ENCODE measurements around the gene GABBR2. TPM values are rescaled to one million over a fixed set of nuclear protein-coding genes. Genes with fewer than 3 reads are reported as not detected.

Gene GABBR2
- total and polyA plus RNA-seq, 9 of the 15 experiments (the other 6 are each of a cell fraction or from before 2014, with no cell fraction given) = 0.15 to 1.9 (median 0.32) TPM

- FAIRE-seq (no peak), ATAC-seq (no peak), DNase-seq (ENCODE audit: extremely low read depth in 1 of 4, low spot score in 3 of 4) (no peak)
- no peak overlapping the region for H3K4me2 ChIP-seq (ENCODE audit: insufficient read depth, low read length)
- CTCF ChIA-PET (ENCODE audit: low intra/inter-chr PET ratio) = no interaction called here
- H3K9me3 ChIP-seq (replicated peaks; ENCODE audit: control insufficient read depth, insufficient read depth, low read depth, low read length) = no peaks in the 10 kb centered on the region
- no peak overlapping the region for H3K9ac ChIP-seq (ENCODE audit: insufficient read depth in 1 of 2, low read depth in 2 of 2, low read length in 2 of 2)
- peaks cover 30 to 40% of the 10 kb centered on the region in 2 experiments for H3K4me1 ChIP-seq (replicated peaks in 1 of 2; ENCODE audit: control insufficient read depth in 2 of 2, insufficient read depth in 2 of 2, low read length in 2 of 2)
- TF ChIP-seq ETV5 (CRISPR knock-in tag; IDR thresholded peaks at IDR 0.05; ENCODE audit: low read depth) (no peak), MXI1 (IDR thresholded peaks at IDR 0.05; ENCODE audit: low read depth, low read length) (no peak), ZNF695 (CRISPR knock-in tag; IDR thresholded peaks at IDR 0.05) (no peak), CC2D1A (IDR thresholded peaks at IDR 0.05) (no peak), CHD1 (IDR thresholded peaks at IDR 0.05; ENCODE audit: low read length) (no peak)
- H2AFZ ChIP-seq (ENCODE audit: low read depth, low read length) = no peak overlapping the region
- no TSS peak for BruUV-seq (replicated peaks)
- intact Hi-C loops (cut with micrococcal nuclease) = no loop called here
- in situ Hi-C loops (cut with MboI) = loop anchor here (25.0 kb wide), 1 partner anchor 216 kb away; no protein-coding TSS in a partner anchor
- H3K79me2 ChIP-seq (ENCODE audit: control insufficient read depth, insufficient read depth, low read length) = no peaks in the 10 kb centered on the region
- H4K20me1 ChIP-seq (replicated peaks; ENCODE audit: control insufficient read depth, insufficient read depth, low read length) = no peaks in the 10 kb centered on the region
- H3K36me3 ChIP-seq (ENCODE audit: control insufficient read depth, insufficient read depth, low read length) = no peaks in the 10 kb centered on the region
- no peaks in the 10 kb centered on the region for H3K9me1 ChIP-seq (ENCODE audit: control insufficient read depth, insufficient read depth, low read length)
- POLR2A ChIA-PET = interaction anchor here (0.7 kb wide), 1 partner anchor 22 kb away, joined by 3 read pairs; no protein-coding TSS in a partner anchor
- H3K4me3 ChIP-seq = no peak overlapping the region
- no peaks in the 10 kb centered on the region for H3K27me3 ChIP-seq (ENCODE audit: control insufficient read depth in 2 of 2, insufficient read depth in 2 of 2, low read length in 2 of 2)
- WGBS (ENCODE audit: insufficient coverage, low coverage, missing lambda C conversion rate) = 90% methylated on average over 4 of the region's 4 CpGs
- H3K27ac ChIP-seq (ENCODE audit: extremely low read depth, low read depth, low read length) = no peak overlapping the region
These were observed 387.5 kb downstream of the GABBR2 start for GRCh38 chr9:98321269-98321668.

GRCh38 chr9:98318834-98319478, 389.8 kb downstream of the GABBR2 start:
- DNase-seq (ENCODE audit: extremely low read depth in 1 of 4, low spot score in 3 of 4) (peak; percentile 30 to 84 (median 61)), FAIRE-seq (peak; percentile 79), ATAC-seq (peak; percentile 66)
- Histone ChIP-seq H3K4me3 (no peak overlapping the region), H3K9ac (ENCODE audit: insufficient read depth in 1 of 2, low read depth in 2 of 2, low read length in 2 of 2) (no peak overlapping the region), H3K27me3 (ENCODE audit: control insufficient read depth in 2 of 2, insufficient read depth in 2 of 2, low read length in 2 of 2) (no peaks in the 10 kb centered on the region), H3K79me2 (ENCODE audit: control insufficient read depth, insufficient read depth, low read length) (no peaks in the 10 kb centered on the region), H3K4me1 (replicated peaks in 1 of 2; ENCODE audit: control insufficient read depth in 2 of 2, insufficient read depth in 2 of 2, low read length in 2 of 2) (peaks cover 47 to 58% of the 10 kb centered on the region in 2 experiments), H3K36me3 (ENCODE audit: control insufficient read depth, insufficient read depth, low read length) (no peaks in the 10 kb centered on the region), H2AFZ (ENCODE audit: low read depth, low read length) (peak overlapping the region; percentile 42; the same call in 1 of the 2 replicates), H3K4me2 (ENCODE audit: insufficient read depth, low read length) (no peak overlapping the region; the same call in 1 of the 2 replicates), H3K27ac (ENCODE audit: extremely low read depth, low read depth, low read length) (no peak overlapping the region; the same call in 2 of the 3 replicates), H3K9me3 (replicated peaks; ENCODE audit: control insufficient read depth, insufficient read depth, low read depth, low read length) (no peaks in the 10 kb centered on the region), H3K9me1 (ENCODE audit: control insufficient read depth, insufficient read depth, low read length) (no peaks in the 10 kb centered on the region), H4K20me1 (replicated peaks; ENCODE audit: control insufficient read depth, insufficient read depth, low read length) (no peaks in the 10 kb centered on the region)
- ChIA-PET CTCF (ENCODE audit: low intra/inter-chr PET ratio) (no interaction called here), POLR2A (interaction anchor here (0.6 to 1.3 kb wide), 5 partner anchors 10 to 275 kb away, joined by 3 to 5 read pairs (median 3); no protein-coding TSS in a partner anchor)
- intact Hi-C loops (cut with micrococcal nuclease) = loop anchor here (2.0 to 10.0 kb wide), 4 partner anchors 56 to 256 kb away; no protein-coding TSS in a partner anchor
- no TSS peak for BruUV-seq (replicated peaks)
- WGBS (ENCODE audit: insufficient coverage, low coverage, missing lambda C conversion rate) = 4% methylated on average over 5 of the region's 5 CpGs
- in situ Hi-C loops (cut with MboI) = loop anchor here (10.0 to 25.0 kb wide), 2 partner anchors 218 to 456 kb away; no protein-coding TSS in a partner anchor
- TF ChIP-seq TOE1 (IDR thresholded peaks at IDR 0.05; ENCODE audit: borderline replicate concordance) (0 out of 2 replicates have a peak, but pooled peaks have one; percentile 19), TOE1 (CRISPR knock-in tag; IDR thresholded peaks at IDR 0.05; ENCODE audit: borderline replicate concordance, low read depth) (no peak), SMARCA5 (IDR thresholded peaks at IDR 0.05) (peak; percentile 93), HNRNPK (IDR thresholded peaks at IDR 0.05; ENCODE audit: low read depth, low read length, poor library complexity, severe bottlenecking) (no peak), GTF2B (IDR thresholded peaks at IDR 0.05; ENCODE audit: extremely low read depth, insufficient read length) (no peak), FOSL1 (tag; conservative IDR thresholded peaks at IDR 0.05) (no peak), NKRF (IDR thresholded peaks at IDR 0.05; ENCODE audit: borderline replicate concordance) (no peak), CBFA2T2 (conservative IDR thresholded peaks at IDR 0.05) (peak; percentile 71), HDGF (IDR thresholded peaks at IDR 0.05) (peak; percentile 88; the same call in 1 of the 2 replicates)

Measured in K562 (cell line).